GM12878 (cell line): Measurements from ENCODE around the gene PRKACG. TPM values are rescaled to one million over a fixed set of nuclear protein-coding genes. Genes with fewer than 3 reads are reported as not detected.

Experiments
- ATAC-seq: fragments of 200-7000 bp; cut with Tn5 transposase; 3 replicates; pipeline ENCODE4 v1.9.1; 2020; ENCODE audit warnings: mild to moderate bottlenecking, moderate library complexity
- BruUV-seq: library from RNA; stranded (reverse); fragments of 400-500 nt; replicated peaks from 2 replicates; lab custom pipeline; 2021; lab: Mats Ljungman, UMichigan
- CTCF ChIA-PET: fragments of 300-600 bp; sonication (Branson Sonifier 250); formaldehyde crosslinking; extraction: SDS; loops from one replicate; lab custom pipeline; 2021; ENCODE audit warnings: inconsistent platforms; lab: Yijun Ruan, JAX
- POLR2A ChIA-PET: fragments of 350-600 bp; formaldehyde crosslinking; extraction: SDS; loops from one replicate; lab custom pipeline; 2021; ENCODE audit warnings: inconsistent platforms; lab: Charles Lee
- RAD21 ChIA-PET: fragments of 300-600 bp; sonication (Branson Sonifier 250); formaldehyde crosslinking; loops from one replicate; lab custom pipeline; 2023; ENCODE audit warnings: antibody characterized with exemption; ENCODE audit not compliant: unreplicated experiment; lab: Charles Lee
- SMC1A ChIA-PET: fragments of 300-600 bp; sonication (Branson Sonifier 250); formaldehyde crosslinking; loops from one replicate; lab custom pipeline; 2023; ENCODE audit not compliant: unreplicated experiment, uncharacterized antibody; lab: Charles Lee
- DNase-seq: peaks from one replicate; pipeline ENCODE4 v3.0.0-alpha.2; 2011; ENCODE audit warnings: low read depth, low spot score
- FAIRE-seq: peaks from 3 replicates; lab custom pipeline; 2011; peaks lifted over from hg19 to GRCh38; lab: Jason Lieb, UNC
- H2AFZ ChIP-seq: 2 replicates; pipeline ENCODE4 v1.6.0; 2011; ENCODE audit warnings: low read depth, low read length, control low read depth; ENCODE audit not compliant: control insufficient read depth
- H3K27ac ChIP-seq: 2 replicates; pipeline ENCODE4 v1.5.1; 2011; ENCODE audit warnings: control low read depth; ENCODE audit not compliant: control insufficient read depth, insufficient read depth
- H3K27me3 ChIP-seq, 2 experiments: replicated peaks in 1 of 2; 2 replicates each; pipeline versions ENCODE4 v1.6.0 to v1.6.1; 2011; ENCODE audit warnings: low read length in 1 of 2; ENCODE audit not compliant: control insufficient read depth in 2 of 2, insufficient read depth in 2 of 2
- H3K36me3 ChIP-seq, 2 experiments: 2 replicates each; pipeline ENCODE4 v1.5.1; 2011; ENCODE audit warnings: low read length in 1 of 2; ENCODE audit not compliant: control insufficient read depth in 2 of 2, insufficient read depth in 2 of 2
- H3K4me1 ChIP-seq: 2 replicates; pipeline ENCODE4 v1.6.1; 2011; ENCODE audit warnings: mild to moderate bottlenecking, low read length, moderate library complexity, mixed read lengths; ENCODE audit not compliant: control insufficient read depth, insufficient read depth
- H3K4me2 ChIP-seq: 2 replicates; pipeline ENCODE4 v1.6.0; 2011; ENCODE audit warnings: control low read depth; ENCODE audit not compliant: control insufficient read depth, insufficient read depth
- H3K4me3 ChIP-seq: fragments of 200-600 bp; sonication (generic); 2 replicates; pipeline ENCODE4 v1.5.1; 2016
- H3K79me2 ChIP-seq: 2 replicates; pipeline ENCODE4 v1.6.0; 2011; ENCODE audit warnings: low read length; ENCODE audit not compliant: control insufficient read depth, insufficient read depth
- H3K9ac ChIP-seq: 2 replicates; pipeline ENCODE4 v1.8.0; 2011; ENCODE audit warnings: low read length, control low read depth, mixed read lengths; ENCODE audit not compliant: control insufficient read depth, insufficient read depth
- H3K9me3 ChIP-seq: replicated peaks from 3 replicates; pipeline ENCODE4 v1.5.1; 2011; ENCODE audit warnings: mild to moderate bottlenecking, low read length; ENCODE audit not compliant: control insufficient read depth, insufficient read depth
- H4K20me1 ChIP-seq: 2 replicates; pipeline ENCODE4 v1.6.0; 2011; ENCODE audit not compliant: control insufficient read depth, insufficient read depth
- ASH2L ChIP-seq: fragments of 300-600, 200-600 bp; sonication (generic); IDR thresholded peaks from 2 replicates; pipeline ENCODE4 v1.6.1; 2017; ENCODE audit warnings: low read depth, mild to moderate bottlenecking, borderline replicate concordance
- BCL3 ChIP-seq: IDR thresholded peaks from 2 replicates; pipeline ENCODE4 v1.6.1; 2011; ENCODE audit warnings: borderline replicate concordance, low read depth, mild to moderate bottlenecking, moderate library complexity, low read length; ENCODE audit not compliant: insufficient read depth, poor library complexity, severe bottlenecking
- CREM ChIP-seq: IDR thresholded peaks from 2 replicates; pipeline ENCODE4 v1.6.1; 2014; ENCODE audit warnings: antibody characterized with exemption, low read depth
- MEF2B ChIP-seq: fragments of 450-650 bp; IDR thresholded peaks from 2 replicates; pipeline ENCODE4 v1.6.1; 2018; ENCODE audit warnings: mild to moderate bottlenecking, moderate library complexity; ENCODE audit not compliant: partially characterized antibody, poor library complexity, severe bottlenecking
- ZNF622 ChIP-seq: fragments of 450-650 bp; IDR thresholded peaks from 2 replicates; pipeline ENCODE4 v1.6.1; 2017; ENCODE audit warnings: mild to moderate bottlenecking, inconsistent platforms
- WGBS: methylation state at CpG from one replicate; pipeline ENCODE4 v1.1.6; 2016; ENCODE audit warnings: low lambda C conversion rate; ENCODE audit not compliant: insufficient replicate concordance, insufficient coverage; ENCODE audit errors: missing lambda C conversion rate; 5-methylcytosine and 5-hydroxymethylcytosine counted together
- in situ Hi-C: fragments of 300-500 bp; cut with MboI; formaldehyde crosslinking; loops from 9 replicates; pipeline ENCODE4 v1.14.3; 2018; ENCODE audit warnings: mixed read lengths
- intact Hi-C: fragments of 100-400 bp; cut with micrococcal nuclease; formaldehyde crosslinking; loops from one replicate; pipeline ENCODE4 v1.14.2; 2022; ENCODE audit not compliant: unreplicated experiment
- polyA plus RNA-seq, 11 experiments: library from polyadenylated mRNA; depleted of rRNA in 4 of 11; unstranded in 6 of 11; stranded (reverse) in 5 of 11; fragments of >200 nt; fragmentation: Nextera tagmentation in 4 of 11; fragmentation: Illumina TruSeq in 1 of 11; extraction: Ambion mirVana in 4 of 11; extraction: Trizol in 1 of 11; gene quantifications; 1 replicate in 1 of 11; 2 replicates in 10 of 11; pipeline versions ENCODE4 v1.2.1 to v1.2.3, GENCODE V29; 2011 to 2016; ENCODE audit warnings: inconsistent platforms in 2 of 11, missing spikeins in 2 of 11, low read depth in 1 of 11
- total RNA-seq, 4 experiments: library from RNA; depleted of rRNA in 3 of 4; stranded (reverse); fragments of >200 nt in 3 of 4; fragmentation: Illumina TruSeq in 1 of 4; extraction: Trizol in 1 of 4; gene quantifications; 2 replicates each; pipeline versions ENCODE4 v1.2.1 to v1.2.3, GENCODE V29; 2013 to 2021

Gene PRKACG
- total and polyA plus RNA-seq, 10 of the 15 experiments (the other 5 are each of a cell fraction or from before 2014, with no cell fraction given): not detected

- peak; percentile 69 for TF ChIP-seq BCL3
- TF ChIP-seq, all 136 proteins: peak for 33
Observed at GRCh38 chr9:68974431-68974830, 39.5 kb downstream of the PRKACG start (continued).

- Histone ChIP-seq H3K9ac (peak overlapping the region; percentile 15; the same call in 1 of the 2 replicates), H3K9me3 (no peaks in the 10 kb centered on the region; the same call in 2 of the 3 replicates), H2AFZ (no peak overlapping the region), H4K20me1 (no peaks in the 10 kb centered on the region), H3K4me1 (peaks cover 30% of the 10 kb centered on the region), H3K27me3 (no peaks in the 10 kb centered on the region), H3K27ac (peak overlapping the region; percentile 66), H3K79me2 (no peaks in the 10 kb centered on the region), H3K36me3 (no peaks in the 10 kb centered on the region), H3K4me2 (peak overlapping the region; percentile 85; the same call in 1 of the 2 replicates), H3K4me3 (peak overlapping the region; percentile 24; the same call in 1 of the 2 replicates)
- RAD21 ChIA-PET: interaction anchor here (1.3 to 4.1 kb wide), 4 partner anchors 9 to 26 kb away, joined by 4 to 29 read pairs (median 22); no protein-coding TSS in a partner anchor
- intact Hi-C loops: no loop called here
- no TSS peak for BruUV-seq
- POLR2A ChIA-PET: interaction anchor here (0.9 to 2.8 kb wide), 5 partner anchors 8 to 24 kb away, joined by 3 to 6 read pairs (median 4); no protein-coding TSS in a partner anchor
- ATAC-seq (peak; percentile 18; the same call in 1 of the 3 replicates), DNase-seq (no peak), FAIRE-seq (no peak)
- CTCF ChIA-PET: interaction anchor here (1.4 to 5.8 kb wide), 4 partner anchors 8 to 26 kb away, joined by 5 to 23 read pairs (median 10); no protein-coding TSS in a partner anchor
- SMC1A ChIA-PET: interaction anchor here (0.9 to 12.2 kb wide), 11 partner anchors 9 to 210 kb away, joined by 3 to 160 read pairs (median 4); no protein-coding TSS in a partner anchor
- 94% methylated on average over 3 of the region's 3 CpGs for WGBS
- in situ Hi-C loops: no loop called here
- no peak for TF ChIP-seq CREM
- TF ChIP-seq ASH2L: no peak
- TF ChIP-seq ZNF622: no peak
- no peak for TF ChIP-seq MEF2B
Observed at GRCh38 chr9:68973619-68974018, 40.3 kb downstream of the PRKACG start.
